HG03159 (cell line): ENCODE data around the gene LDLRAD4.
A peak's percentile ranks its signal among the peaks of the same experiment; 100 is the strongest.

Source experiments
- ATAC-seq: cut with Tn5 transposase; IDR thresholded peaks from one replicate; pipeline ENCODE4 v1.9.1; 2021; ENCODE audit warnings: mild to moderate bottlenecking, moderate library complexity; ENCODE audit not compliant: unreplicated experiment

LDLRAD4 gene

DNA sequence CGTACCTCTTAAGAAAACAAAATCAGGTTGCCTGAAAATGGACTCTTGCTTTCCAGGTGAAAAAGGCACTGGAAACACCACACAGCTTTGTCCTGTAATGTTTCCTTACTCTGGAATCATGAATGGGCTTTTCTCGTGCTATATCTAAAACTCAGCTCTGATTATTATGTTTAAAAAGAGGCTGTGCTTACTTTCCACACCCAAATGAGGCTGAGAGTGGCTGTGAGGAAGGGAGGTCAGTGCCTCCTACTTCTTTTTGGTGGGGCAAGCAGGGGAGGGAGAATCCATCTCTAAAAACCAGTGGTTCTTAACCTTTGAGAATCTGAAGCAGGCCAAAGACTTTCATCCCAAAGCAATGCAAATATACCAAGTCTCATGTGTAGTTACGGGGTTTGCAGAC lies 359.2 kb downstream of the LDLRAD4 start:
- ATAC-seq, result no peak

DNA sequence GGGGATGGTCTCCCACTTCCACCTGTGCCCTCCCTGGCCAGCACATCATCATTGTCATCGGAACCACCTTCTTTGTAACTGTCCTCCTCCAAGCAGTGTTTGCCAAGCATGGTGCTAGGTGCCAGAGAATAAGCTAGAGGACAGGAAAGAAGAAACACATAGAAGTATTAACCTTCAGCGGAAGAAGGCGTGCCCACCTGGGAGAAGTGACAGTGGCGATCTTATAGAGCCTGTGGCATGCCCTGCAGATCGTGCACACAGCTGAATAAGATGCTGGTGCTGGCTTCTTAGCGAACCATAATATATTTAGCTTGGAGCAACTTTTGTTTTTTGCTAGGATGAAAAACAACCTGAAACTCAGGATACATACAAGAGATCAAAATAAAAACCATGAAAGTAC lies 359.8 kb downstream of the LDLRAD4 start:
- no peak for ATAC-seq

DNA sequence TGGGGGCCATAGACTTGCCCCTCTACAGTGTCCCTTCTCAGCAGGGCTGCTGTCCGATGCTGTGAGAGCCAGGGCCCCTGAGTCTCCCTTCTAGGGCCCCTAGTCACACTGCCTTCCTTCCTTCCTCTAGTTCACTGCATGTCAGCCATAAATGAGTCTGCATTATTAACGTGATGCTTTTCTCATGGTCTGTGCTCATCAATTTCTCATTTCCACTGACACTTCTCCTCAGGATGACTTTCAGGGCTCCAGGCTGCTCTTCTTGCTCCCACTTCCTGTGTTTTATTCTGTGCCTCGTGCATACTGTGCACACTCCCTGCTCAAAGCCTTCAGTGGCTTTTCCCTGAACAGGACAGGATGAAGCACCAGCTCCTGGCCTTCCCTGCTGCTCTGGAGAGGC lies 361.3 kb downstream of the LDLRAD4 start:
- ATAC-seq, result no peak

DNA sequence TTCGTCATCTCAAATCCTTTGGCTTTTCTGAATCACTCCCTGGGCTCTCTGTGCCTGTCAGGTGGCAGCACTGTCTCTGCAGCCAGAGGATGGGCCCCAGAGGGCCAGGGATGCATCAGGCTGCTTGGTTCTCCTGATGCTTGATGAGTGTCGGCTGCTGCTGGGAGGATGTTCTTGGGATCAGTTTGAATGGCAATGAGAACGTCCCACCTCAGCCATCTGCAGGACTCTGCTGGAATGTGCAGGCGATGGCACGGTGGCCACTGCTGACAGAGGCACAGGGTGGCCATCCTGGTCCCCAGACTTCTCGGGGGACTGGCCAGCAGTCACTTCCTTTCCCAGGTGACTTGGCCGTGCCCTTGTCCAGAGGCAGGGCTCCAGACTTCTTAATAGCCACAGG lies 361.8 kb downstream of the LDLRAD4 start:
- ATAC-seq, result no peak

DNA sequence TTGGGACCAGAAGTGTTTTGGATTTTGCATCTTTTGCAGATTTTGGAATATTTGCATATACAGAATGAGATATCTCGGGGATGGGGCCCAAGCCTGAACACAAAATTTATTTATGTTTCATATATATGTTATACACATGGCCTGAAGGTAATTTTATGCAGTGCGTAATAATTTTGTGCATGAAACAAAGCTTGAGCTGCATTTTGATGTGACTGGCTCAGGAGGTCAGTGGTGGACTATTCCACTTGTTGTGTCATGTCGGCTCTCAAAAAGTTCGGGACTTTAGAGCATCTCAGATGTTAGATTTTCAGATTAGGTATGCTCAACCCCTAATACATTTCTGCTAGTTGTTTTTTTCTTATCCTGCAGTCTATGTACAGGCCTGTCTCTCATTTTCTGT lies 362.4 kb downstream of the LDLRAD4 start:
- ATAC-seq, result no peak

DNA sequence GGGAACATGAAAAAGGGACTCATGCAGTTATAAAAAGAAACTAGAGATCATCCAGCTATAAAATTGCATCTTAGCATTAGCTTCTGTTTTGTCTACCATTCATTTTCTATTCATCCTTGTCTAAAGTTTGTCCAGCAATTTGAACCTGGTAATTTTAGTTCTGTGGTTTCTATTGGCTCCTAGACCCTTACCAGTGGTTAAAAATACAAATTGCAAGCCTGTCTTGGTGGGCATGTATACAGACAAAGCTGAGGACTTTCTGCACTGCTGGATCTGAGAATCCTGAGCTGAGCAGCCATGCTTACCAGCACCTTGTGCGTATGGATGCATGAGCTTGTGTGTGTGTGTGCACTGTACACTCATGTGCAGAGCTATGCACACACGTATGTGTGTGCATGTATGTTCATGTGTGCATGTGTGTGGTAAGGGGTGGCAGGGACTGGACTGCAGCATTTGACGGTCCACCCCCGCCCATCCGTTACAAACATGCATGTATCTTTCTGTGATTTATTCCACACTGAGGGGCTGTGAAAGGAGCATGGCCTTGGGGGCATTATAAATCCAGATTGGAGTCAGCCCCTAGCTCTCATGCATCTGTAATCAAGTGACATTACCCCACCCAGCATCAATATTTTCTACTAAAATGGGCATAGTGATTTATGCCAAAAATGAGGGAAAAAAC lies 363.1 kb downstream of the LDLRAD4 start:
- no peak for ATAC-seq

DNA sequence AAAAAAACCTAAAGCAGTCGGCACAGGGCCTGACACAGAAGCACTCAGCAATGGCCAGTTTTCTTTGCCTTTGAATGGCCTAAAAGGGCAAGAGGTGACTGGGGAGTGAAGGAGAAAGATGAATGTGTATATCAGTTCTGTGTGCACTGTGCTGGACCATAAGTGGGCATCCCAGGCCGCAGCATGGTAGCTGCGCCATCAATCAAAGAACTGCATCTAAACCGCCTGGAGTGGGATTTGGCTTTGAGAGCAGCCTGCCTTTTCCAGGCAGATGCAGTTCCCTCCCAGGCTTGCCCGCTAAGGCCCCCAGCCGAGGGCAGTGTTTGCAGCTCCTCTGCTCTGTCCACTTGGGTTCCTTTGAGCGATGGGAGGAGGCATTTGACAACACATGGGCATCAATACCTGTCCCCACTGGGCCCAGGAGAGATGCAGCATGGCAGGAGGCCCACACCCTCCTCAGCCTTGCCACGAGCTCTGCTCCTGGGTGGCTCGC lies 363.7 kb downstream of the LDLRAD4 start:
- no peak for ATAC-seq

DNA sequence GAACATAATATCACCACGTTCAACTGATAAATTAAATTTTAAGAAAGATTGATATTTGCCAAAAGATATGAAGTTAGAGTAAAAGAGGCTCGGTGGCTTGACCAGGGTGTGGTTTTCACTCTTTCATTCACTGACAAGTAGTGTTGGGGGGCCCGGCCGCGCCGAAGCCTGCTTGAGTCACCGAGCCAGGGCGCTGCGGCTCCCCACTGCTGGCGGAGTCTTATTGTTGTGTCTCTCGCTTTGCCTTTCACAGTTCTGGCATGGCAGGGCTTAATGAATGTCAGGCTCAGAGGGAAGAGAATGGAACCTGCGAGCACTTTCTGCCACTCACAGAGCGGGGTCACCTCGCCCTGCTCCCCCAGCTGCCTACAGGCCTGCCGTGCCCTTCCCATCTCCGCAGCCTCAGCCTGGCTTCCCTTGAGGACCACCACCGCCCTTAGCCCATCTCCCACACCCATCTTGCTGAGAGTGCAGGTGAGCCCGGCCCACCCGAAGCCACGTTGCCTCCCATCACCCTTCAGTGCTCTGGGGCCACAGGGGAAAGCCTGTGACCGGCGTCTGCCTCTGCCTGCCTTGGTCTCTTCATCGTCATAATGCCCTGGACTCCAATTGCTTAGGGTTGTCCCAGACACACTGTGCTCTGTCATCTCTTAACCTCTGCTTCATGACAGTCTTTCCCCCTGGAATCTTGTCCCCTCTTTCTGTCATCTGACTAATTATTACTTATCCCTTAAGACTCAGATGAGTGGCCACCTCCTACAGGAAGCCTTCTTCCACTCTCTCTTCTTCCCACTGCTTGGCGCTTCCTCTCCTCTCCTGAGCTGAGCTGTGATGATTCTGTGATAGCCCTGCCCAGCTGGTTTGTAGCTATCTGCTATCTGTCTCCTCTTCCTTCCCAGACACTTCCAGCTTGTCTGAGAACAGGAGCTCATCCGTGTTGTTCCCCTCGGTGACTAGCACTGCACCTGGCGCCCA lies 365.3 kb downstream of the LDLRAD4 start:
- ATAC-seq, result no peak

DNA sequence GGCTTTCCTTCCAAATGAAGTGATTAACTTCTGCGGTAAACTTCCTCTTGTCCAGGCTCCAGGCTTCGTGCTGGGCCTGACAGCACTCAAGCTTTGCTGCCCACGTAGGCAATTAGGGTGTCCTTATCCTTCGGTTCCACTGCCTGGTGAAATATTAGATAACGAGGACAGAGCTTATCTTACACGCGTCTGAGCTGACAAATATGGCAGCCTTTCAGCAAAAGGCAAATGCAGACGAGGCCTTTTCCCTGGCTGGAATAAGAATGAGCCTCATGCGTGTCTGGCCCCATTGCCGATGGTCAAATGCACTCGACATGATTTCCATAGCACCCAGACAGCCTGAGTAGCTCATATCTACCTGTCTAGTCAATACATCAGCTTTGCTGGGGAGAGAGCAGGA lies 366.3 kb downstream of the LDLRAD4 start:
- ATAC-seq, result no peak

DNA sequence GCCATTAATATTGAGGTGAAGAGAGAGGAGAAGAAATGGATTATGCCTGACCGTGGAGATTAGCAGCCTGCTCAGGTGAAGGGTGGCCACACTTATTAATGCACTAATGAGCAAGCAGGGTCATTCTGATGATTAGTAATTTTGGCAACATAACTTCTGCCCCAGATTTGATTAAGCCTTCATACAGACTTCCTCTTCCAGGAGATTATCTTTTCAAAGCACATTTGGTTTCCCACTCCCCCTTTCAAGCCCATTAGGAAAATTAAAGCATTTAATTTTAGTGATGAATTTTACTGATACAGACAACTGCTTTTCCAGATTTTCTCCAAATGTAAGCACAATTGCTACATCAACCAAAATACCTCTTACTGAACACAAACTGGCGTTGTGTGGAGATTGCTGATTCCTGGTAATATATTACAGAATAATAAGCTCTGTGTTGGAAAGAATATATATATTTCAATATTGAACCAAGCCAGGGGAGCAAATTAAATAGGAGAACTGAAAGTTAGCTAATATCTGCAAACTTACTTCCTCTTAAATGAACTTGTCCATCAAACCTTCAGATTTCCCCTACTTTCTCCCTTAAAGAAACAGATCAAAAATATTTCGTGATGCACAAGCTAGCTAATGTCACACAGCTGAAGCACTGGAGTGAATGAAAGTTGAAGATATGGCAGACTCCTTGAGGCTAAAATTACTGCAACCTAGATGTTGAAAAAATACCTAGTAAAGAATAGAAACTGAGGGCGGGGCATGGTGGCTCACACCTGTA lies 367.0 kb downstream of the LDLRAD4 start:
- ATAC-seq, result peak; percentile 52

DNA sequence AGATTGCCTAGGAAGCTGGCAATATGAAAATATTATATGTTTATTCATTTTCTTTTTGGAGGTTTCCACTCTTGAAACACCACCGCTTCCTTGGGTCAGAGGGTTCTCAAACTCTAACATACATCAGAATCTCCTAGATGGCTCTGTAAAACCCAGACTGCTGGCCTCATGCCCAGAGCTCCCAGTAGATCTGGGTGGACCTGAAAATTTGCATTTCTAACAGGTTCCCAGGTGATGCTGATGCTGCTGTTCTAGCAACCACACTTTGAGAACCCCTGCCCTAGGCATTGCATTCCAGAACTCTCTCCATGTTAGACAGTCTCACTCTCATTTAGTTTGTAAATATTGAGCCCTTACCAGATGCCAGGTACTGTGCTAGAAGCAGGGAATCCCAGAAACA lies 368.4 kb downstream of the LDLRAD4 start:
- ATAC-seq, result no peak

DNA sequence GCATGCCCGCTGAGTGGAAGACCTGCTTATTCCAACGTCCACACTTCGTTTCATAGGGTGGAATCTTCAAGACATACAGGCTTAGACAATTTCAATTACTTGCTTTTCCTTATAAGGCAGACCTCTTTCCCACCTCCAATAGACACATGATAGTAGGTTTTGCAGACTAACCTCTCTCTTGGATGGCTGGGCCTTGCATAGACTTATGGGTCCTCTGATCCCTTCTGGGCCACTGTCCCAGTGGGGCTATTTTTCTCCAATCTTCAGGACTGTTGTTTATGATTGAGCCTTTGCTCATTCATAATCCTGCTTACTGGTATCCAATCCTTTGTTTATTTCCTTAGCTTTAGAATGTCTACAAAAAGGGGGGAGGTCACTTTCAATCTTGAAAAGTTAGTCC lies 368.9 kb downstream of the LDLRAD4 start:
- ATAC-seq, result no peak

DNA sequence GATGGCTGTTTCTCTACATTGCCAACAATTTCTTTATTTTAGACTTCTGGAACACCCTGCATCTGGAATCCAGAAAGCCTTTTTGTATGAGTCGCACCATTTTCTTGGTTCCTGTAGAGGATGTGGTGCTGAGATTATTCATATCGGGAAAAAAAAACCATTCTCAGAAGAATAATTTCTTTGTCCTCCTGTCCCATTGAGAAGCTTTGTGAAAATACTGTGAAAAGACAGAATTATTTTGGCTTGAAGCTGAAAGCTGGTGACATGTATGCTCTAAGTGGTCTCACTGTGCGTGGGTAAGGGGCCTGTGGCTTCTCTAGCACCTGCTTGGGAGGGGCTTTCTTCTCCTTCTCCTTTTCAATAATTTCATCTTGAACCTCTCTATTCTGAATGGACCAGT lies 369.4 kb downstream of the LDLRAD4 start:
- no peak for ATAC-seq

DNA sequence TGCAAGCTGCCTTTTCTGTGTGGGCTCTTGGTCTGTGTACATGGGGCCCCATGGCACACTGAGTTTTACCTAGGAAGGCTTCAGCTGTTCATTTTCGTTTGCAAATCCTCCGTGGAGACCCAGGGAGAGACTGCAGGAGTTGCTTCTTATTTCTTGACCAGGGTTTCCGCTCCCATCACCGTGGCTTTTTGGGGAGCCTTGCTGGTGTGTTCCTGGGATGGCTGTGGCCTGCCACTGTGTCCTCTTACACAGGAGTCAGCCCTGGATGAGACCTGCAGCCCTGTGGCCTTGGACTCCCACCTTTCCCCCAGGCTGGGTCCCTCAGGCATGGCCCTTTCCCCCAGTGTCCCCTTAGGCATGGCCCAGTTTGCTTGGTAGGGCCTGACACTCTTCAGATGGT lies 370.8 kb downstream of the LDLRAD4 start:
- ATAC-seq, result no peak

DNA sequence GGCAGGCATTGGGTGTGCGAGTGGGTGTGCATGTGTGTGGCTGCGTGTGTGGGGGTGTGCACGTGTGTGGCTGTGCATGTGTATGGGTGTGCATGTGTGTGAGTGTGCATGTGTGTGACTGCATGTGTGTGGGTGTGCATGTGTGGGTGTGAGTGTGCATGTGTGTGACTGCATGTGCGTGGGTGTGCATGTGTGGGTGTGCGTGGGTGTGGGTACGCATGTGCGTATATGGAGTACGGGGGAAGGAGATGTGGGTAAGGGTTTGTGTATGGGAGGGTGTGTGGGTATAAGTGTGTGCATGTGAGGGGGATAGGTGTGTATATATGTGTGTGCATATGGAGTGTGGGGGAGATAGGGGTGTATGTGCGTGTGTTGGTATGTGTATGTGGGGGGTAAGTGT lies 371.4 kb downstream of the LDLRAD4 start:
- no peak for ATAC-seq

DNA sequence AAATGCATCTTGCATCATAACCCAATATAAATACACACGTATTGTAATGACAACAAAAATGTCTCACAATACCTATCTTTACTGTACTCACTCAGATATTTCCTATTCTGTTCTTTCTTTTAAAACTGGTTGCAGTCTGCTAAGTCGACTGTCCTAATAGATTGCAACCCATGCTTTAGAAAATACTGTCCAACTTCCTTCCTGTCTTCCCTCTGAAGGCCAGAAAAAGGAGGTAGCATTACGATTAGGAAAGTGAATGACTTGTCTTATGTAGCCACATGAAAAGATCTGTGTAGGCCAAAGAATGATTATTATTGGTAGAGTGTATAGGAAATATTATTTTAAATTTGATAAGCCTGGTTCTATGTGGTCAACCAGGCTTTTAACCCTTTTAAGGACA lies 373.7 kb downstream of the LDLRAD4 start:
- ATAC-seq, result no peak

DNA sequence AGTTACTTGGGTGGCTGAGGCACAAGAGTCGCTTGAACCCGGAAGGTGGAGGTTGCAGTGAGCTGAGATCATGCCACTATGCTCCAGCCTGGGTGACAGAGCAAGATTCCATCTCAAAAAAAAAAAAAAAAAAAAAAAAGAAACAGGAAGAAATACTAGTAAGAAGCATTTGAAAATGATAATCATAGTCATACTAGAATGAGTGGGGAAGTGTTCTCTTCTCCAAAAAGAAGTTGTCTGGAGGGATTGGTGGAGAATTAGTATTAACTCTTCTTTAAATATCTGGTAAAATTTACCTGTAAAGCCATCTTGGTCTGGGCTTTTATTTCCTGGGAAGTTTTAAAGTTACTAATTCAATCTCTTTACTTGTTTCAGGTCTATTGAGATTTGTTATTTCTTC lies 376.0 kb downstream of the LDLRAD4 start:
- no peak for ATAC-seq

DNA sequence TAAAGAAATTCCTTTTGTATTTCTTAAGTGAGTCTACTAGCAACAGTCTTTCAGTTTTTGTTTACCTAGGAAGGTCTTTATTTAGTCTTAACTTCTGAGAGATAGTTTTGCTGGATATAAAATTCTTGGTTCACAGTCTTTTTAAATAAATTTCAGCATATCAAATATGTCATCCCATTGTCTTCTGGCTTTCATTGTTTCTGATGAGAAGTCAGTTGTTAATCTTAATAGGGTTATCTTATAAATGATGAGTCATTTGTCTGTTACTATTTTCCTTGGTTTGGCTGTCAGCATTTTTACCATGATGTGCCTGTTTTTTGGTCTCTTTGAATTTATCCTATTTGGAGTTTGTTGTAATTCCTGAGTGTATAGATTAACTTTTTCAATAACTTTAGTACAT lies 378.5 kb downstream of the LDLRAD4 start:
- no peak for ATAC-seq

DNA sequence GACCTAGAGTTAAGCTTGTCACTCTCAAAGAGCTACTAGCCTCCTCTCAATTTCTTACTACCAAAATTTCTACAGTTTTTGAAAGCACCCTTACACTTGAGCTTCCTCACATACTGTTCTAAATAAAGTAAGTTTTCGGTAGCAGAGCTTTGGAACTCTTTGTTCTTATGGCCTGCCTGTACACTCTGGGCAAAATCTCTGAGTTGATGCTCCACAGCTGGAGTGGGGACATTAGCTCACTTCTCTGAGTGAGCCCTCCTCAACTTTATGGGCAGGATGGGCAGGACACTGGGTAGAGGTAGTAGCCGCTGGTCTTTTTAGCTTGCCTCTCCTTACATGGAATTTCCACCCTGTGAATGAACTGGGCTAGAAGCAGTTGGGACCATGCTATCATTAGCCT lies 380.0 kb downstream of the LDLRAD4 start:
- no peak for ATAC-seq

DNA sequence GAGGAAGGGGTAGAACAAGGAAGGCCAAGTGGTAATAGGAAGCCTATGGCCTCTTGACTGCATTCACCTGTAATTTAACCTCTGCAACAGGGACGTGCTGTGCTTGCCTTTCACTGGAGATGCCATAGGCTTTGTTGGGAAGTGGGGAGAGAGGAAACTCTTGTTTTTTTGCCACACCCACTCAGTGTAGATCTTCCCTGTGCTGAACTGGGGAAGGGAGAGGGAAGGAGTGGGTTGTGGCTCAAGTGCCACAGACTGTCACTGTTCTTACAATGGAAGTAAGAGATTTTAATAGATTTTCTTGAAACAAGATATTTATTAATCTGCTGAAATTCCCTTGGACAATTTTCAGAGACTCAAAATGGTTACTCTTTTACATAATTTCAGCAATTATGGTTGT lies 380.5 kb downstream of the LDLRAD4 start:
- no peak for ATAC-seq

DNA sequence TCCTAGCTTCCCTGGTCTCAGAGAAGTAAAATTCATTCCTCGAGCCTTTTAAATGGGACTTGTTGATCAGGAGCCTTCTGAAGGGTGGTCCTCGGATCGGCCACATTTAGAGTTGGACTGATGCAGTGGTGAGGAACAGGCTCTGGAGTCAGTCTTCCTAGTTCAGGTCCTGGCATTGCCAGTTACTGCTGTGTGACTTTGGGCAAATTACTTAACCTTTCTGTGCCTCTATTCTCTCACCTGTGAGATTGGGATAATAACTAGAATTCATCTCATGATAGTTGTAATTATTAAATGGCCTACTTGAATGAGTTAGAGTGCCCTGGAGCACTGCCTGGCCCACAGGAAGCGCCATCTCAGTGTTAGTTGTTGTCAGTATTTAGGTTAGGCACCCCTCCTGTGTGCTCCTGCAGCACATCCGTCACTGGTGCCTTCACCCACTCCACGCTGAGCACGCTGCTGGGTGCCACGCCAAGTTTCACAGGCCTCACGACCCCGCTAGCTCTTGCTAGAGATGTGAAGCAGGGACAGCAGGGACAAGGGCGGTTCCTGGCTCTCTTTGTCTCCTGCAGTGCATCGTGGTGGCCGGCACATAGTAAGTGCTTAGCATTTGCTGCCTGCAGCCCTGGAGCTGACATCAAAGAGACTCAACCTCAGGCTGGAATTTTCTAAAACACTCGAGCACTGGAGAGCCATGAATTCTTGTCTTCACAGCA lies 384.9 kb downstream of the LDLRAD4 start:
- ATAC-seq, result no peak
